Measurements from ENCODE around the gene POU2F1. TPM values are rescaled to one million over a fixed set of nuclear protein-coding genes. Genes with fewer than 3 reads are reported as not detected.

POU2F1 gene
- total and polyA plus RNA-seq, 2 donors (not counting 3 experiments of a cell fraction or from before 2014, with no cell fraction given) = 6.0 to 12.9 TPM

GRCh38 chr1:167197692-167198091 lies 23.0 kb upstream of the POU2F1 start:
- Histone ChIP-seq H3K27ac (ENCODE audit: insufficient read depth, low read depth, low read length) (no peak overlapping the region), H3K9me1 (replicated peaks; ENCODE audit: control insufficient read depth, extremely low read depth, insufficient read depth, low read length) (no peaks in the 10 kb centered on the region), H3K36me3 (ENCODE audit: control insufficient read depth in 2 of 2, extremely low read depth in 1 of 2, insufficient read depth in 2 of 2, low read length in 2 of 2) (no peaks in the 10 kb centered on the region), H2AFZ (ENCODE audit: low read depth, low read length) (no peak overlapping the region), H3K4me2 (ENCODE audit: insufficient read depth, low read length) (no peak overlapping the region), H3K9ac (replicated peaks; ENCODE audit: extremely low read depth, insufficient read depth, low read length) (no peak overlapping the region), H3K4me3 (replicated peaks in 1 of 3; ENCODE audit: insufficient read depth in 1 of 3, low read depth in 1 of 3, low read length in 3 of 3) (no peak overlapping the region), H3K79me2 (ENCODE audit: control insufficient read depth, insufficient read depth, low read length) (no peaks in the 10 kb centered on the region), H4K20me1 (replicated peaks; ENCODE audit: control insufficient read depth, extremely low read depth, insufficient read depth, low read length) (no peaks in the 10 kb centered on the region), H3K27me3 (ENCODE audit: control insufficient read depth in 2 of 2, insufficient read depth in 2 of 2, low read length in 2 of 2) (peaks cover 16 to 22% of the 10 kb centered on the region in 2 experiments), H3K4me1 (ENCODE audit: control insufficient read depth, extremely low read depth, insufficient read depth, low read length) (peaks cover 6% of the 10 kb centered on the region), H3K9me3 (replicated peaks; ENCODE audit: control insufficient read depth, insufficient read depth, low read length) (no peaks in the 10 kb centered on the region)
- BruUV-seq (replicated peaks) = no TSS peak
- TF ChIP-seq MAX (IDR thresholded peaks at IDR 0.05; ENCODE audit: insufficient read depth, insufficient read length) (no peak), FOS (IDR thresholded peaks at IDR 0.05; ENCODE audit: borderline replicate concordance, insufficient read depth, low read length) (no peak), MYC (IDR thresholded peaks at IDR 0.05; ENCODE audit: low read depth, low read length) (no peak), EZH2 (IDR thresholded peaks at IDR 0.05; ENCODE audit: borderline replicate concordance, low read depth, low read length, severe bottlenecking) (no peak), CTCF (IDR thresholded peaks at IDR 0.05; ENCODE audit: extremely low read depth in 1 of 2, insufficient read depth in 1 of 2, low read depth in 1 of 2, low read length in 2 of 2) (no peak)
- DNase-seq (ENCODE audit: low read depth, low spot score) (no peak), FAIRE-seq (no peak)
- intact Hi-C loops (cut with micrococcal nuclease) = no loop called here
- POLR2A ChIA-PET = no interaction called here
- CTCF ChIA-PET = interaction anchor here (1.7 kb wide), 1 partner anchor 23 kb away, joined by 4 read pairs; no protein-coding TSS in a partner anchor
- dilution Hi-C loops (cut with MboI; ENCODE audit: extremely low pct_ligation_motif_present, low sequenced_read_pairs) = no loop called here
